ENCODE results near the gene TRIM33.

DNA sequence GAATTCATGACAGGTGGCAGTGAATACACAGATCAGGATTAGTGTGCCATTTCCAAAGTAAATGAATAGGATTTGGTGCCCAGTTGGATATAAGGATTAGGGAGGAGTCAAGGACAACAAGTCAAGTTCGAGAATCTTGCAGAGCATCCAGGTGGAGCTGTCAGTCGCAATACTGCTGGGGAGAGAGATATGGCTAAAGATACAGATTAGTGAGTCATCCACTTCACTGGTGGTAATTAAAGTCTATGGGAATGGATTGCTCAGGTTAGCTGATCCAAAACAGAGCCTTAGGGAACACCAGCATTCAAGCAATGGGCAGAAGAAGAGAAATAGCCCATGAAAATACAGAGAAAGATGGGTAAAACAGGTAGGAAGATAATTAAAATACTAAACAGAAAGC is 43.6 kb upstream of the TRIM33 start:
- TF ChIP-seq, protein P1, sequence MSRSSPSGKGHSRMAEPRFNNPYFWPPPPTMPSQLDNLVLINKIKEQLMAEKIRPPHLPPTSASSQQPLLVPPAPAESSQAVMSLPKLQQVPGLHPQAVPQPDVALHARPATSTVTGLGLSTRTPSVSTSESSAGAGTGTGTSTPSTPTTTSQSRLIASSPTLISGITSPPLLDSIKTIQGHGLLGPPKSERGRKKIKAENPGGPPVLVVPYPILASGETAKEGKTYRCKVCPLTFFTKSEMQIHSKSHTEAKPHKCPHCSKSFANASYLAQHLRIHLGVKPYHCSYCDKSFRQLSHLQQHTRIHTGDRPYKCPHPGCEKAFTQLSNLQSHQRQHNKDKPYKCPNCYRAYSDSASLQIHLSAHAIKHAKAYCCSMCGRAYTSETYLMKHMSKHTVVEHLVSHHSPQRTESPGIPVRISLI (CRISPR knock-in tag; IDR thresholded peaks at IDR 0.05; ENCODE audit: borderline replicate concordance) = no peak
- TF ChIP-seq NR2F2 (IDR thresholded peaks at IDR 0.05; ENCODE audit: borderline replicate concordance, low read depth) = no peak
- no peak for TF ChIP-seq NCOA2 (CRISPR knock-in tag; IDR thresholded peaks at IDR 0.05)
- TF ChIP-seq, protein P2, sequence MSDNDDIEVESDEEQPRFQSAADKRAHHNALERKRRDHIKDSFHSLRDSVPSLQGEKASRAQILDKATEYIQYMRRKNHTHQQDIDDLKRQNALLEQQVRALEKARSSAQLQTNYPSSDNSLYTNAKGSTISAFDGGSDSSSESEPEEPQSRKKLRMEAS (IDR thresholded peaks at IDR 0.05) = no peak
- no peak for TF ChIP-seq RCOR2 (CRISPR knock-in tag; IDR thresholded peaks at IDR 0.05)
- no peak for TF ChIP-seq CENPX (CRISPR knock-in tag; IDR thresholded peaks at IDR 0.05)
- TF ChIP-seq BRCA1 (CRISPR knock-in tag; IDR thresholded peaks at IDR 0.05) = no peak
- TF ChIP-seq, protein P3, sequence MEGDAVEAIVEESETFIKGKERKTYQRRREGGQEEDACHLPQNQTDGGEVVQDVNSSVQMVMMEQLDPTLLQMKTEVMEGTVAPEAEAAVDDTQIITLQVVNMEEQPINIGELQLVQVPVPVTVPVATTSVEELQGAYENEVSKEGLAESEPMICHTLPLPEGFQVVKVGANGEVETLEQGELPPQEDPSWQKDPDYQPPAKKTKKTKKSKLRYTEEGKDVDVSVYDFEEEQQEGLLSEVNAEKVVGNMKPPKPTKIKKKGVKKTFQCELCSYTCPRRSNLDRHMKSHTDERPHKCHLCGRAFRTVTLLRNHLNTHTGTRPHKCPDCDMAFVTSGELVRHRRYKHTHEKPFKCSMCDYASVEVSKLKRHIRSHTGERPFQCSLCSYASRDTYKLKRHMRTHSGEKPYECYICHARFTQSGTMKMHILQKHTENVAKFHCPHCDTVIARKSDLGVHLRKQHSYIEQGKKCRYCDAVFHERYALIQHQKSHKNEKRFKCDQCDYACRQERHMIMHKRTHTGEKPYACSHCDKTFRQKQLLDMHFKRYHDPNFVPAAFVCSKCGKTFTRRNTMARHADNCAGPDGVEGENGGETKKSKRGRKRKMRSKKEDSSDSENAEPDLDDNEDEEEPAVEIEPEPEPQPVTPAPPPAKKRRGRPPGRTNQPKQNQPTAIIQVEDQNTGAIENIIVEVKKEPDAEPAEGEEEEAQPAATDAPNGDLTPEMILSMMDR (CRISPR knock-in tag; IDR thresholded peaks at IDR 0.05) = no peak
